ENCODE results near the gene STX4.

- TF ChIP-seq BCL3 (IDR thresholded peaks at IDR 0.05), result no peak
- TF ChIP-seq PBX3 (IDR thresholded peaks at IDR 0.05), result no peak
- no peak for TF ChIP-seq CTCF (IDR thresholded peaks at IDR 0.05)
- TF ChIP-seq MAX (IDR thresholded peaks at IDR 0.05), result no peak
- no peak for TF ChIP-seq CEBPB (IDR thresholded peaks at IDR 0.05)
- TF ChIP-seq EP300 (IDR thresholded peaks at IDR 0.05), result no peak
- no peak for TF ChIP-seq PHF8 (IDR thresholded peaks at IDR 0.05; ENCODE audit: borderline replicate concordance, low read depth)
These were observed 47.5 kb downstream of the STX4 start for GRCh38 chr16:31080756-31081419.

Measured in A549 (cell line).